Putamen (tissue), 1 donor: ENCODE results near the gene CDC25C.

Experiments
- DNase-seq: peaks from one replicate; pipeline ENCODE4 v3.0.0-alpha.2; 2016; ENCODE audit warnings: low spot score

The CDC25C gene

GRCh38 chr5:138331449-138332368 lies at the start of gene CDC25C:
Gene CDC25C, minus strand, starts transcription at chr5:138331804. Its CDS starts 624 bp downstream, at chr5:138331180.
- DNase-seq = peak; percentile 98

GRCh38 chr5:138372653-138373052 lies 41.0 kb upstream of the CDC25C start:
- DNase-seq = no peak

GRCh38 chr5:138372225-138372624 lies 40.6 kb upstream of the CDC25C start:
- DNase-seq = no peak

- DNase-seq = no peak
These were observed 39.9 kb upstream of the CDC25C start for GRCh38 chr5:138371454-138371853.

- DNase-seq = no peak
These were observed 38.9 kb upstream of the CDC25C start for GRCh38 chr5:138370537-138370936.

- no peak for DNase-seq
These were observed 38.1 kb upstream of the CDC25C start for GRCh38 chr5:138369706-138370105.

- no peak for DNase-seq
These were observed 37.7 kb upstream of the CDC25C start for GRCh38 chr5:138369261-138369660.

- no peak for DNase-seq
These were observed 35.2 kb upstream of the CDC25C start for GRCh38 chr5:138366632-138367382.

- DNase-seq = no peak
These were observed 33.0 kb upstream of the CDC25C start for GRCh38 chr5:138364576-138364975.

- no peak for DNase-seq
These were observed 29.4 kb upstream of the CDC25C start for GRCh38 chr5:138360941-138361452.

GRCh38 chr5:138359621-138360020 lies 28.0 kb upstream of the CDC25C start:
- DNase-seq = no peak

GRCh38 chr5:138354926-138355378 lies 23.3 kb upstream of the CDC25C start:
- peak; percentile 60 for DNase-seq

GRCh38 chr5:138354387-138354786 lies 22.8 kb upstream of the CDC25C start:
- DNase-seq = no peak

GRCh38 chr5:138353560-138354080 lies 22.0 kb upstream of the CDC25C start:
- DNase-seq = no peak

GRCh38 chr5:138352722-138353559 lies 21.3 kb upstream of the CDC25C start:
- peak; percentile 50 for DNase-seq

- DNase-seq = peak; percentile 81
These were observed 20.6 kb upstream of the CDC25C start, which contains the start of gene KDM3B for GRCh38 chr5:138352071-138352721. Gene KDM3B, plus strand, starts transcription at chr5:138352685. Its CDS starts 111 bp downstream, at chr5:138352796.

- no peak for DNase-seq
These were observed 19.9 kb upstream of the CDC25C start for GRCh38 chr5:138351517-138351916.

GRCh38 chr5:138351056-138351455 lies 19.5 kb upstream of the CDC25C start:
- DNase-seq = no peak

- no peak for DNase-seq
These were observed 18.9 kb upstream of the CDC25C start for GRCh38 chr5:138350563-138350890.

GRCh38 chr5:138349852-138350562 lies 18.4 kb upstream of the CDC25C start:
- no peak for DNase-seq
